Measurements from ENCODE around the gene FOXL3. TPM values are rescaled to one million over a fixed set of nuclear protein-coding genes. Genes with fewer than 3 reads are reported as not detected.

FOXL3 gene
- total RNA-seq, 1 donor from 2014 or later: not detected

DNA sequence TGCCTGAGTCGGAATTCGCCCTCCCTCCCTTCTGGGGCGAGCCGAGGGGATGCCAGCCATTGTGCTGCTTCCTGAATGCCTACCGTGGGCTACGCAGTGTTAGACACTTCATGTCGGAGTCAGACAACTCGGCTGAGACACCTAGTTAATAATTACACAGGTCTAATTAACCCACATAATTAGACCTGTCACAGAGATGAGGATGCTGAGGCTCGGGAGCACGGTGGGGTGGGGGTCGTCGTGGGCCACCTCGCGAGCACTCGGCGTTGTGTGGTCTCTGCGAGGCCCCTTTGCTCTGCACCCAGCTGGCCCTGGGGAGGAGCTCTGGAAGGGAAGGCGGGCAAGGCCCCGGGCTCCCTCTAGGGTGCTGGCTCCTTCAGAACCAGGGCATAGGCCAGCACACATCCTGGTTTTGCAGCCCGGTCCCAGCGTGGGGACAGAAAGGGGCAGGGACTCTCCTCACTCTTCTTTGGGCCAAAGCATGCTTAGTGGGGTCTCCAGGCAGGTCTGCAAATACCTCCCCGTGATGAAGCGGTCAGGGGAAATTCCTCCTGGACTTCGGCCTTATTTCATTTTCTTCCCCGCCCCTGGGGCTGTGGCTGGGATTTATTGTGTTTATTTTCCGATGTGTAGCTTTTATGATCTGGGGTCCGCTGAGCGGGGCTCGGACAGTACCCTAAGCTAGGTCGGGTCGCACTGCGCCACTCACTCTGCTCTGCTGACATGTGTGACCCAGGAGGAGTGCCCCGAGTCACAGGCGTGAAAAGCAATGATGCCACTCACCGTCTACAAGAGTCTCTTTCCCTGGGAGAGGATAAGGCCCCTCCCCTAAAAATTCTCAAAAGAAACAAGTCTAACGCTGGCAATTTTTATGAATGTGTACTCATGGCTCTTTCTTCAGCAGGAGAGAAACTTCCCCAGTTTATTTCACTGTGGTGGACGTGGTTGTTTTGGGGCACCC lies 4.9 kb upstream of the FOXL3 start:
- no peak overlapping the region for H3K27ac Mint-ChIP-seq (ENCODE audit: unreplicated experiment)
- no peak for DNase-seq (ENCODE audit: low read depth, low spot score)
- H3K36me3 Mint-ChIP-seq (ENCODE audit: low read depth): no peaks in the 10 kb centered on the region
- no peak overlapping the region for H3K4me3 Mint-ChIP-seq
- H3K9me3 Mint-ChIP-seq: no peaks in the 10 kb centered on the region
- TF ChIP-seq, protein P1, sequence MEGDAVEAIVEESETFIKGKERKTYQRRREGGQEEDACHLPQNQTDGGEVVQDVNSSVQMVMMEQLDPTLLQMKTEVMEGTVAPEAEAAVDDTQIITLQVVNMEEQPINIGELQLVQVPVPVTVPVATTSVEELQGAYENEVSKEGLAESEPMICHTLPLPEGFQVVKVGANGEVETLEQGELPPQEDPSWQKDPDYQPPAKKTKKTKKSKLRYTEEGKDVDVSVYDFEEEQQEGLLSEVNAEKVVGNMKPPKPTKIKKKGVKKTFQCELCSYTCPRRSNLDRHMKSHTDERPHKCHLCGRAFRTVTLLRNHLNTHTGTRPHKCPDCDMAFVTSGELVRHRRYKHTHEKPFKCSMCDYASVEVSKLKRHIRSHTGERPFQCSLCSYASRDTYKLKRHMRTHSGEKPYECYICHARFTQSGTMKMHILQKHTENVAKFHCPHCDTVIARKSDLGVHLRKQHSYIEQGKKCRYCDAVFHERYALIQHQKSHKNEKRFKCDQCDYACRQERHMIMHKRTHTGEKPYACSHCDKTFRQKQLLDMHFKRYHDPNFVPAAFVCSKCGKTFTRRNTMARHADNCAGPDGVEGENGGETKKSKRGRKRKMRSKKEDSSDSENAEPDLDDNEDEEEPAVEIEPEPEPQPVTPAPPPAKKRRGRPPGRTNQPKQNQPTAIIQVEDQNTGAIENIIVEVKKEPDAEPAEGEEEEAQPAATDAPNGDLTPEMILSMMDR (conservative IDR thresholded peaks at IDR 0.05): no peak
- peaks cover 36% of the 10 kb centered on the region for H3K27me3 Mint-ChIP-seq (ENCODE audit: low read depth)
- H3K4me1 Mint-ChIP-seq: no peaks in the 10 kb centered on the region

DNA sequence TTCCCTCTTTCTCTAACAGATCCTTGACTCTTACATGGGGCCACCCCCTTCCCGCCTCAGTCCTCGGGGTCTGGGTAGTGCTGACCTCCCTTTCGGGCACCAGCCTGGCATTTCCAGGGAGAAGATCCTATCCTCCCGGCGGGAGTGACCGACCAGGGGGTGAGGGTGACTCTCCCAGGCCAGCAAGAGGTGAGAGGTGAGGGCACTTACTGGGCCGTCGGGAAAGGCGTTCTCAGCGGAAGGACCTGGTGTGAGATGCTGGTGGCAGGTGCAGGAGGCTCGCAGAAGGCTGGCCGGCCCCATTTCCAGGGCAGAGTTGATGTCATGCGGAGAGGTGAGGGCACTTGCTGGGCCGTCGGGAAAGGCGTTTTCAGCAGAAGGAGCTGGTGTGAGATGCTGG lies 4.2 kb upstream of the FOXL3 start:
- no peak overlapping the region for H3K27ac Mint-ChIP-seq (ENCODE audit: unreplicated experiment)
- DNase-seq (ENCODE audit: low read depth, low spot score): no peak
- H3K4me1 Mint-ChIP-seq: no peaks in the 10 kb centered on the region
- H3K4me3 Mint-ChIP-seq: no peak overlapping the region
- TF ChIP-seq, protein P1 (conservative IDR thresholded peaks at IDR 0.05): no peak
- no peaks in the 10 kb centered on the region for H3K9me3 Mint-ChIP-seq
- H3K36me3 Mint-ChIP-seq (ENCODE audit: low read depth): no peaks in the 10 kb centered on the region
- peaks cover 41% of the 10 kb centered on the region for H3K27me3 Mint-ChIP-seq (ENCODE audit: low read depth)

DNA sequence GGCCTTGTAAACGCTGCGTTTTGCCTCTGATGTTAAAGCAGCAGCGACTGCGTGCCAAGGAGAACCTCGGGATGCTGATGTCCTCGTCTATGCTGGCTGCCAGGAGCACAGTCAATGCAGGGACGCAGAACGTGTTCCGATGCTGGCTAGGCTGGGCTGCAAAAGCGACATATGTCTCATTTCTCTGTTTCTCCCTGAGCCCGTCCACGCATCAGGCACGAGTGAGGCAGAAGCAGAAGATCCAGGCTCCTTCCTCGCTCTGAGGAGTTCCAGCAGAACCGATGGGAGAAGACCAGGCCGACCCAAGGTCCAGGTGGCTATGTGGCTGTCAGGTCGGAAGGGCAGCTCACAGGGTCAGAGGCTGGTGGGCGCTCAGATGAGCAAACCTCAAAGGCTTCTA lies 3.7 kb upstream of the FOXL3 start:
- H3K27ac Mint-ChIP-seq (ENCODE audit: unreplicated experiment): peak overlapping the region; percentile 12
- no peaks in the 10 kb centered on the region for H3K9me3 Mint-ChIP-seq
- H3K4me3 Mint-ChIP-seq: no peak overlapping the region
- no peaks in the 10 kb centered on the region for H3K36me3 Mint-ChIP-seq (ENCODE audit: low read depth)
- peaks cover 43% of the 10 kb centered on the region for H3K27me3 Mint-ChIP-seq (ENCODE audit: low read depth)
- no peak for DNase-seq (ENCODE audit: low read depth, low spot score)
- no peaks in the 10 kb centered on the region for H3K4me1 Mint-ChIP-seq
- TF ChIP-seq, protein P1 (conservative IDR thresholded peaks at IDR 0.05): no peak

DNA sequence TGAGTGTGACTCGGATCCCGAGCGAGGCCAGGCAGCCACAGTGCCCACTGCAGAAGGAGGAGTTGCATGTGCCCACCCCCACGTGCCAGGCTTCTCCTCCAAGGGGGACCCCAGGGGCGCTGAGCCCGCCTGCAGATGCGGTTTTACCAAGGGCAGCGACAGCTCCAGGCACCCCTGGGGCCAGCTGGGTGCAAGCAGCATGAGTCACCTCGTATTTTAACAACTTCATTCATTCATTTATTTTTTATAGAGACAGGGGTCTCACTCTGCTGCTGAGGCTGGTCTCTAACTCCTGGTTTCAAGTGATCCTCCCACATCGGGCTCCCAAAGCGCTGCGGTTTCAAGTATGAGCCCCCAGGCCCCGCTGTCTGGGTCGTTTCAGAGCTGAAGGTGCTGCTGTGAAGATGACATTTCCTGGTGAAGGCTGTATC lies 1.3 kb upstream of the FOXL3 start:
- no peak overlapping the region for H3K4me3 Mint-ChIP-seq
- peaks cover 64% of the 10 kb centered on the region for H3K27me3 Mint-ChIP-seq (ENCODE audit: low read depth)

DNA sequence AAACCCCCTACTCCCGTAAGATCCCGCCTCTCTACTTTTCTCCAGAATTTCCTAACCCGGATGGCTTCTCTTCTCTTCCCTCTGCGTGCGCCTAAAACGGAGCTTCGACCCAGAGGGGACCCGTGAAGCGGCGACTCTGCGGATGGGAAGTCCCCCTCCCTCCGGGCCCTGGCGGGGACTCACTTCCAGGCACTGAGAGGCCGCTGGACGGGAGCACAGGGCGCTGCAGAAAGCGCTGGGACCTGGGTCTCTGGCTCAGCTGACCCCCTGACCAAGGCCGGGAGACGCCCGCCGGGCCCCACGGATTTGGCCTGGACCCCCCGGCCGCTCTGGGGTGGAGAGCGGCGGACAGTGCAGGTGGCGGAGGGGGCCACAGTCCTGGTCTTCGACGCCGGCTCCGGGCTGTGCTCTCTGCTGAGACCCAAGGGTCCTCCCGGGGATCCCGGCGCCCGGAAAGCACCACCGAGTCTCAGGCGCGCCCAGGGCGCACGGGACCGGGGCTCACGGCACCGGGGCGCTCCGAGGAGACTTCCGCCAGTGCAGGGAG lies 688 bp upstream of the FOXL3 start:
- Mint-ChIP-seq H3K27me3 (ENCODE audit: low read depth) (peaks cover 66% of the 10 kb centered on the region), H3K9me3 (no peaks in the 10 kb centered on the region), H3K27ac (ENCODE audit: unreplicated experiment) (no peak overlapping the region), H3K4me1 (no peaks in the 10 kb centered on the region), H3K4me3 (no peak overlapping the region), H3K36me3 (ENCODE audit: low read depth) (no peaks in the 10 kb centered on the region)
- TF ChIP-seq, protein P1 (conservative IDR thresholded peaks at IDR 0.05): no peak
- DNase-seq (ENCODE audit: low read depth, low spot score): no peak

More for the DNA sequence above, 1.3 kb upstream of the FOXL3 start:
- DNase-seq (ENCODE audit: low read depth, low spot score): no peak
- H3K9me3 Mint-ChIP-seq: no peaks in the 10 kb centered on the region
- no peaks in the 10 kb centered on the region for H3K4me1 Mint-ChIP-seq
- H3K36me3 Mint-ChIP-seq (ENCODE audit: low read depth): no peaks in the 10 kb centered on the region
- H3K27ac Mint-ChIP-seq (ENCODE audit: unreplicated experiment): no peak overlapping the region
- TF ChIP-seq, protein P1 (conservative IDR thresholded peaks at IDR 0.05): no peak

Data from neural crest cell (in vitro differentiated cells).